Measurements from ENCODE around the gene RTN1.

GRCh38 chr14:59768855-59769375 lies 101.7 kb downstream of the RTN1 start:
- TF ChIP-seq CTCF (conservative IDR thresholded peaks at IDR 0.05; ENCODE audit: low read depth in 2 of 2): no peak
- TF ChIP-seq CREB1 (CRISPR knock-in tag; IDR thresholded peaks at IDR 0.05; ENCODE audit: low read depth): no peak
- no peak for TF ChIP-seq POLR2AphosphoS5 (IDR thresholded peaks at IDR 0.05; ENCODE audit: low read depth)
- TF ChIP-seq REST (IDR thresholded peaks at IDR 0.05; ENCODE audit: unreplicated experiment): no peak
- no peak for TF ChIP-seq EZH2 (IDR thresholded peaks at IDR 0.05; ENCODE audit: low read depth, unreplicated experiment)
- TF ChIP-seq JUNB (IDR thresholded peaks at IDR 0.05; ENCODE audit: unreplicated experiment): no peak
- TF ChIP-seq ETS1 (IDR thresholded peaks at IDR 0.05): no peak
- no peak for TF ChIP-seq ZNF462 (CRISPR knock-in tag; IDR thresholded peaks at IDR 0.05)
